HCT116 (cell line): ENCODE measurements around the gene MRPL44. TPM values are rescaled to one million over a fixed set of nuclear protein-coding genes. Genes with fewer than 3 reads are reported as not detected.
A peak's percentile ranks its signal among the peaks of the same experiment; 100 is the strongest.

ENCODE experiments used
- ATAC-seq: fragments of 200-7000 bp; cut with Tn5 transposase; 2 replicates; pipeline ENCODE4 v1.9.1; 2020; ENCODE audit warnings: mild to moderate bottlenecking, moderate library complexity
- BruUV-seq: library from RNA; stranded (reverse); fragments of 400-500 nt; replicated peaks from 2 replicates; lab custom pipeline; 2021; lab: Mats Ljungman, UMichigan
- CTCF ChIA-PET: fragments of 300-600 bp; sonication (Branson Sonifier 250); formaldehyde crosslinking; loops from one replicate; lab custom pipeline; 2021; ENCODE audit warnings: antibody characterized with exemption; lab: Charles Lee
- POLR2A ChIA-PET: fragments of 300-600, 350-600 bp; sonication (Branson Sonifier 250); formaldehyde crosslinking; loops from one replicate; lab custom pipeline; 2021; ENCODE audit warnings: antibody characterized with exemption; lab: Charles Lee
- RAD21 ChIA-PET, 2 experiments: fragments of 300-600 bp; sonication (Branson Sonifier 250); formaldehyde crosslinking; loops; one replicate each; lab custom pipeline; 2023; ENCODE audit warnings: low total read pairs in 2 of 2; ENCODE audit not compliant: uncharacterized antibody in 2 of 2, unreplicated experiment in 2 of 2, low non-redundant PET in 1 of 2; lab: Charles Lee
- DNase-seq: peaks from one replicate; pipeline ENCODE4 v3.0.0-alpha.2; 2010; ENCODE audit warnings: low read depth, low spot score
- H2AFZ ChIP-seq: fragments of 200-600 bp; shearing (Covaris generic), sonication (generic); 2 replicates; pipeline ENCODE4 v1.6.1; 2017; ENCODE audit warnings: low read depth, mixed run types, mixed read lengths, antibody characterized with exemption, low read length; ENCODE audit not compliant: poor library complexity, severe bottlenecking
- H3K27ac ChIP-seq: 2 replicates; pipeline ENCODE4 v1.5.1; 2012; ENCODE audit warnings: low read depth, low read length
- H3K27me3 ChIP-seq: fragments of 200-600 bp; sonication (generic); 2 replicates; pipeline ENCODE4 v1.6.1; 2016; ENCODE audit warnings: mixed run types, low read length, mixed read lengths; ENCODE audit not compliant: insufficient read depth
- H3K36me3 ChIP-seq, 2 experiments: fragments of 200-500 bp in 1 of 2; fragments of 200-600 bp in 1 of 2; sonication (Bioruptor generic) in 1 of 2; sonication (generic) in 1 of 2; 2 replicates each; pipeline versions ENCODE4 v1.5.1 to v1.6.1; 2014 to 2016; ENCODE audit warnings: low read length in 2 of 2, inconsistent platforms in 1 of 2, mixed read lengths in 1 of 2, mixed run types in 1 of 2; ENCODE audit not compliant: insufficient read depth in 2 of 2, control insufficient read depth in 1 of 2
- H3K4me1 ChIP-seq, 2 experiments: fragments of 200-600 bp in 1 of 2; sonication (generic) in 1 of 2; 2 replicates each; pipeline versions ENCODE4 v1.5.1 to v1.6.1; 2012 to 2017; ENCODE audit warnings: low read length in 2 of 2, inconsistent platforms in 1 of 2, mild to moderate bottlenecking in 1 of 2, mixed read lengths in 1 of 2, mixed run types in 1 of 2, moderate library complexity in 1 of 2; ENCODE audit not compliant: insufficient read depth in 2 of 2, control insufficient read depth in 1 of 2
- H3K4me2 ChIP-seq: fragments of 200-600 bp; sonication (generic); 2 replicates; pipeline ENCODE4 v1.6.1; 2017; ENCODE audit warnings: mixed run types, low read length, mixed read lengths
- H3K4me3 ChIP-seq, 2 experiments: fragments of 200-600 bp in 1 of 2; sonication (generic) in 1 of 2; replicated peaks in 1 of 2; 2 replicates each; pipeline ENCODE4 v1.5.1; 2011 to 2016; ENCODE audit warnings: low read length in 2 of 2, control low read depth in 1 of 2, low read depth in 1 of 2, mild to moderate bottlenecking in 1 of 2, mixed read lengths in 1 of 2, mixed run types in 1 of 2
- H3K79me2 ChIP-seq: fragments of 200-600 bp; sonication (generic); 2 replicates; pipeline ENCODE4 v1.6.1; 2017; ENCODE audit warnings: mild to moderate bottlenecking, mixed run types, low read length, moderate library complexity, mixed read lengths; ENCODE audit not compliant: insufficient read depth
- H3K9ac ChIP-seq: fragments of 200-600 bp; sonication (generic); 2 replicates; pipeline ENCODE4 v1.6.1; 2016; ENCODE audit warnings: low read length, mixed read lengths
- H3K9me2 ChIP-seq: fragments of 200-600 bp; sonication (generic), shearing (Covaris generic); 2 replicates; pipeline ENCODE4 v1.6.1; 2017; ENCODE audit warnings: mixed run types, mild to moderate bottlenecking, moderate library complexity; ENCODE audit not compliant: insufficient read depth
- H3K9me3 ChIP-seq, 2 experiments: fragments of 200-500 bp in 1 of 2; fragments of 200-600 bp in 1 of 2; sonication (Bioruptor generic) in 1 of 2; sonication (generic) in 1 of 2; 2 replicates each; pipeline ENCODE4 v1.6.1; 2014 to 2017; ENCODE audit warnings: low read length in 2 of 2, mixed read lengths in 2 of 2, inconsistent platforms in 1 of 2, low read depth in 1 of 2, mild to moderate bottlenecking in 1 of 2, mixed run types in 1 of 2, moderate library complexity in 1 of 2; ENCODE audit not compliant: control insufficient read depth in 1 of 2, insufficient read depth in 1 of 2
- H4K20me1 ChIP-seq: fragments of 200-600 bp; sonication (generic), shearing (Covaris generic); 2 replicates; pipeline ENCODE4 v1.6.1; 2017; ENCODE audit warnings: mixed run types, mild to moderate bottlenecking, moderate library complexity; ENCODE audit not compliant: insufficient read depth
- ATF3 ChIP-seq: IDR thresholded peaks from 2 replicates; pipeline ENCODE4 v1.6.1; 2012
- CTCF ChIP-seq, 3 experiments: fragments of 200-600 bp in 1 of 3; sonication (generic) in 1 of 3; IDR thresholded peaks in 2 of 3; conservative IDR thresholded peaks in 1 of 3; 2 replicates each; pipeline ENCODE4 v1.5.1; 2012 to 2017; ENCODE audit warnings: low read depth in 2 of 3, low read length in 2 of 3, antibody characterized with exemption in 1 of 3, borderline replicate concordance in 1 of 3, control low read depth in 1 of 3, mild to moderate bottlenecking in 1 of 3, mixed read lengths in 1 of 3, mixed run types in 1 of 3, moderate library complexity in 1 of 3; ENCODE audit not compliant: insufficient read depth in 1 of 3
- EGR1 ChIP-seq: IDR thresholded peaks from 2 replicates; pipeline ENCODE4 v1.6.1; 2012; ENCODE audit warnings: low read depth
- EZH2 ChIP-seq: fragments of 200-600 bp; sonication (generic); IDR thresholded peaks from 2 replicates; pipeline ENCODE4 v1.6.1; 2017; ENCODE audit warnings: antibody characterized with exemption, mixed run types
- EZH2phosphoT487 ChIP-seq: fragments of 200-600 bp; IDR thresholded peaks from 2 replicates; pipeline ENCODE4 v1.6.1; 2018; ENCODE audit warnings: antibody characterized with exemption, borderline replicate concordance
- JUND ChIP-seq: IDR thresholded peaks from 2 replicates; pipeline ENCODE4 v1.6.1; 2012
- POLR2A ChIP-seq: IDR thresholded peaks from 2 replicates; pipeline ENCODE4 v1.7.0; 2011; ENCODE audit warnings: borderline replicate concordance; ENCODE audit not compliant: insufficient read depth, insufficient read length; ENCODE audit errors: extremely low read depth
- SIN3A ChIP-seq: IDR thresholded peaks from 2 replicates; pipeline ENCODE4 v1.6.1; 2012; ENCODE audit warnings: low read depth
- YY1 ChIP-seq: IDR thresholded peaks from 2 replicates; pipeline ENCODE4 v1.6.1; 2011; ENCODE audit warnings: low read length, low read depth, moderate library complexity, mild to moderate bottlenecking; ENCODE audit not compliant: insufficient replicate concordance; ENCODE audit errors: extremely low read depth
- ZFX ChIP-seq: fragments of 450-650 bp; IDR thresholded peaks from 2 replicates; pipeline ENCODE4 v1.6.1; 2017
- intact Hi-C: fragments of 100-400 bp; cut with micrococcal nuclease; formaldehyde crosslinking; loops from 2 replicates; pipeline ENCODE4 v1.10.0; 2022
- total RNA-seq: library from RNA; stranded (reverse); gene quantifications from one replicate; pipeline ENCODE4 v1.2.1, GENCODE V29; 2021; ENCODE audit not compliant: unreplicated experiment

The MRPL44 gene
- total RNA-seq, 1 experiment from 2014 or later: 45.8 TPM

- H3K4me2 ChIP-seq: no peak overlapping the region
- no peak overlapping the region for H3K4me3 ChIP-seq
- DNase-seq (no peak), ATAC-seq (no peak)
- no peaks in the 10 kb centered on the region for H3K27me3 ChIP-seq
- no peak for TF ChIP-seq ZFX
- no peak for TF ChIP-seq ATF3
- TF ChIP-seq EZH2: no peak
- TF ChIP-seq EGR1: no peak
- no peak for TF ChIP-seq POLR2A
- no peak overlapping the region for H3K27ac ChIP-seq
- no peaks in the 10 kb centered on the region for H3K9me3 ChIP-seq
- H3K79me2 ChIP-seq: no peaks in the 10 kb centered on the region
- H3K9ac ChIP-seq: no peak overlapping the region
- ChIA-PET RAD21 (no interaction called here), POLR2A (no interaction called here), CTCF (interaction anchor here (1.1 kb wide), 1 partner anchor 286 kb away, joined by 3 read pairs; no protein-coding TSS in a partner anchor)
- H3K9me2 ChIP-seq: no peaks in the 10 kb centered on the region
- intact Hi-C loops: loop anchor here (10.0 kb wide), 1 partner anchor 147 kb away; no protein-coding TSS in a partner anchor
- H2AFZ ChIP-seq: no peak overlapping the region
- H4K20me1 ChIP-seq: no peaks in the 10 kb centered on the region
- H3K36me3 ChIP-seq: no peaks in the 10 kb centered on the region; a peak in 1 of 4 replicates
- BruUV-seq: TSS peak; percentile 12
- no peaks in the 10 kb centered on the region for H3K4me1 ChIP-seq
Observed at GRCh38 chr2:223997938-223998337, 40.7 kb downstream of the MRPL44 start.

GRCh38 chr2:223998948-223999347 lies 41.7 kb downstream of the MRPL44 start:
- ATAC-seq: no peak
- TF ChIP-seq SIN3A (no peak), JUND (no peak), EGR1 (no peak), EZH2phosphoT487 (no peak), CTCF (IDR thresholded peaks at IDR 0.05 in 2 of 3, conservative IDR thresholded peaks at IDR 0.05 in 1 of 3; ENCODE audit: borderline replicate concordance in 1 of 3, insufficient read depth in 1 of 3, low read depth in 2 of 3, low read length in 2 of 3) (no peak), YY1 (no peak), ZFX (no peak)
- H3K27ac ChIP-seq: no peak overlapping the region
- no peaks in the 10 kb centered on the region for H3K9me2 ChIP-seq
- BruUV-seq: no TSS peak
- H3K4me3 ChIP-seq: no peak overlapping the region
- H3K36me3 ChIP-seq: no peaks in the 10 kb centered on the region; a peak in 1 of 4 replicates
- no peaks in the 10 kb centered on the region for H4K20me1 ChIP-seq
- no peak overlapping the region for H3K9ac ChIP-seq
- H3K27me3 ChIP-seq: no peaks in the 10 kb centered on the region
- ChIA-PET RAD21 (no interaction called here), CTCF (interaction anchor here (0.8 kb wide), 1 partner anchor 286 kb away, joined by 3 read pairs; no protein-coding TSS in a partner anchor), POLR2A (no interaction called here)
- intact Hi-C loops: loop anchor here (10.0 kb wide), 1 partner anchor 146 kb away; no protein-coding TSS in a partner anchor
- H3K4me1 ChIP-seq: no peaks in the 10 kb centered on the region
- H3K79me2 ChIP-seq: no peaks in the 10 kb centered on the region
- no peaks in the 10 kb centered on the region for H3K9me3 ChIP-seq
- no peak for DNase-seq
- no peak overlapping the region for H3K4me2 ChIP-seq
- no peak overlapping the region for H2AFZ ChIP-seq
